Measurements from ENCODE around the gene FAM9C. TPM values are rescaled to one million over a fixed set of nuclear protein-coding genes. Genes with fewer than 3 reads are reported as not detected.

Gene FAM9C
- total and polyA plus RNA-seq, 2 of the 4 experiments (the other 2 are of a cell fraction), result not detected

- H3K4me2 ChIP-seq (ENCODE audit: low read depth, low read length), result no peak overlapping the region
- H3K79me1 ChIP-seq (ENCODE audit: low read depth in 1 of 2, low read length in 2 of 2), result no peaks in the 10 kb centered on the region
- no peak overlapping the region for H3K56ac ChIP-seq (ENCODE audit: extremely low read depth, insufficient read depth, low read length)
- no peaks in the 10 kb centered on the region for H3K9me3 ChIP-seq (ENCODE audit: control insufficient read depth, insufficient read depth, low read length)
- 0 out of 2 replicates have a peak, but pooled peaks cover 2% of the 10 kb centered on the region for H3K4me1 ChIP-seq (ENCODE audit: control insufficient read depth, insufficient read depth, low read length)
- no peak for DNase-seq
- H3K27me3 ChIP-seq (ENCODE audit: control insufficient read depth, insufficient read depth, low read length), result no peaks in the 10 kb centered on the region
- no peak overlapping the region for H2BK15ac ChIP-seq (ENCODE audit: low read depth, low read length)
- H3K18ac ChIP-seq (ENCODE audit: low read depth, low read length), result no peak overlapping the region; the same call in 1 of the 2 replicates
- no peak overlapping the region for H2BK5ac ChIP-seq (ENCODE audit: low read depth, low read length, poor library complexity, severe bottlenecking)
- POLR2A ChIA-PET (ENCODE audit: unreplicated experiment), result no interaction called here
- in situ Hi-C loops (cut with MboI; ENCODE audit: low sequenced_read_pairs) (no loop called here), dilution Hi-C loops (cut with HindIII; ENCODE audit: low sequenced_read_pairs, unreplicated experiment) (no loop called here), intact Hi-C loops (cut with micrococcal nuclease) (no loop called here)
- no peaks in the 10 kb centered on the region for H3K36me3 ChIP-seq (ENCODE audit: control insufficient read depth, insufficient read depth, low read length)
- WGBS, 2 experiments (ENCODE audit: extremely low coverage in 2 of 2, insufficient read length in 1 of 2), result no CpG with 5 or more reads among the region's 5 CpGs
- H3K14ac ChIP-seq (replicated peaks; ENCODE audit: low read depth, low read length), result no peak overlapping the region
- H2BK120ac ChIP-seq (ENCODE audit: low read depth, low read length), result no peak overlapping the region
- no peak overlapping the region for H3K4me3 ChIP-seq (ENCODE audit: insufficient read depth, low read depth, low read length)
- H3K23ac ChIP-seq (ENCODE audit: low read depth, low read length), result no peak overlapping the region
- no peaks in the 10 kb centered on the region for H4K20me1 ChIP-seq (ENCODE audit: insufficient read depth, low read length)
- no peak overlapping the region for H4K91ac ChIP-seq (ENCODE audit: insufficient read depth, low read depth, low read length)
- no peak overlapping the region for H2AK5ac ChIP-seq (ENCODE audit: low read depth, low read length)
- H3K9ac ChIP-seq (ENCODE audit: low read depth, low read length), result no peak overlapping the region
- H2BK20ac ChIP-seq (ENCODE audit: low read depth, low read length), result no peak overlapping the region
- H4K5ac ChIP-seq (ENCODE audit: low read depth, low read length), result no peak overlapping the region
- no peak overlapping the region for H2AFZ ChIP-seq (replicated peaks; ENCODE audit: low read length, poor library complexity)
- H3K9me1 ChIP-seq (ENCODE audit: insufficient read depth, low read length), result no peaks in the 10 kb centered on the region
- H3K4ac ChIP-seq (ENCODE audit: low read depth, low read length), result no peak overlapping the region
- CTCF ChIA-PET, result no interaction called here
- BruUV-seq (replicated peaks), result no TSS peak
- ATAC-seq (ENCODE audit: low read depth), result no peak
- H4K8ac ChIP-seq (ENCODE audit: low read depth in 2 of 2, low read length in 2 of 2), result no peak overlapping the region
- TF ChIP-seq CHD1 (IDR thresholded peaks at IDR 0.05; ENCODE audit: low read depth, low read length), result no peak
- TF ChIP-seq SMC3 (IDR thresholded peaks at IDR 0.05; ENCODE audit: low read depth, low read length), result no peak
- TF ChIP-seq, protein P1, sequence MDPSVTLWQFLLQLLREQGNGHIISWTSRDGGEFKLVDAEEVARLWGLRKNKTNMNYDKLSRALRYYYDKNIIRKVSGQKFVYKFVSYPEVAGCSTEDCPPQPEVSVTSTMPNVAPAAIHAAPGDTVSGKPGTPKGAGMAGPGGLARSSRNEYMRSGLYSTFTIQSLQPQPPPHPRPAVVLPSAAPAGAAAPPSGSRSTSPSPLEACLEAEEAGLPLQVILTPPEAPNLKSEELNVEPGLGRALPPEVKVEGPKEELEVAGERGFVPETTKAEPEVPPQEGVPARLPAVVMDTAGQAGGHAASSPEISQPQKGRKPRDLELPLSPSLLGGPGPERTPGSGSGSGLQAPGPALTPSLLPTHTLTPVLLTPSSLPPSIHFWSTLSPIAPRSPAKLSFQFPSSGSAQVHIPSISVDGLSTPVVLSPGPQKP (IDR thresholded peaks at IDR 0.05; ENCODE audit: borderline replicate concordance, low read depth, low read length), result no peak
- TF ChIP-seq FOS (IDR thresholded peaks at IDR 0.05; ENCODE audit: low read depth, low read length), result no peak
- TF ChIP-seq RAD21 (IDR thresholded peaks at IDR 0.05; ENCODE audit: low read length), result no peak
- TF ChIP-seq, protein P2, sequence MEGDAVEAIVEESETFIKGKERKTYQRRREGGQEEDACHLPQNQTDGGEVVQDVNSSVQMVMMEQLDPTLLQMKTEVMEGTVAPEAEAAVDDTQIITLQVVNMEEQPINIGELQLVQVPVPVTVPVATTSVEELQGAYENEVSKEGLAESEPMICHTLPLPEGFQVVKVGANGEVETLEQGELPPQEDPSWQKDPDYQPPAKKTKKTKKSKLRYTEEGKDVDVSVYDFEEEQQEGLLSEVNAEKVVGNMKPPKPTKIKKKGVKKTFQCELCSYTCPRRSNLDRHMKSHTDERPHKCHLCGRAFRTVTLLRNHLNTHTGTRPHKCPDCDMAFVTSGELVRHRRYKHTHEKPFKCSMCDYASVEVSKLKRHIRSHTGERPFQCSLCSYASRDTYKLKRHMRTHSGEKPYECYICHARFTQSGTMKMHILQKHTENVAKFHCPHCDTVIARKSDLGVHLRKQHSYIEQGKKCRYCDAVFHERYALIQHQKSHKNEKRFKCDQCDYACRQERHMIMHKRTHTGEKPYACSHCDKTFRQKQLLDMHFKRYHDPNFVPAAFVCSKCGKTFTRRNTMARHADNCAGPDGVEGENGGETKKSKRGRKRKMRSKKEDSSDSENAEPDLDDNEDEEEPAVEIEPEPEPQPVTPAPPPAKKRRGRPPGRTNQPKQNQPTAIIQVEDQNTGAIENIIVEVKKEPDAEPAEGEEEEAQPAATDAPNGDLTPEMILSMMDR (conservative IDR thresholded peaks at IDR 0.05; ENCODE audit: low read depth, low read length), result no peak
- TF ChIP-seq USF2 (IDR thresholded peaks at IDR 0.05; ENCODE audit: low read depth, low read length), result no peak
- no peak for TF ChIP-seq POLR2A (IDR thresholded peaks at IDR 0.05; ENCODE audit: low read depth, low read length)
- TF ChIP-seq MAFK (IDR thresholded peaks at IDR 0.05; ENCODE audit: low read depth, low read length), result no peak
- no peak for TF ChIP-seq MXI1 (IDR thresholded peaks at IDR 0.05; ENCODE audit: borderline replicate concordance, low read depth, low read length)
- no peak for TF ChIP-seq RCOR1 (IDR thresholded peaks at IDR 0.05; ENCODE audit: insufficient replicate concordance, low read length)
- TF ChIP-seq MAZ (IDR thresholded peaks at IDR 0.05; ENCODE audit: borderline replicate concordance, low read depth, low read length), result no peak
- TF ChIP-seq CEBPB (IDR thresholded peaks at IDR 0.05; ENCODE audit: low read depth, low read length), result no peak
- TF ChIP-seq BHLHE40 (IDR thresholded peaks at IDR 0.05; ENCODE audit: low read depth, low read length), result no peak
- TF ChIP-seq RFX5 (IDR thresholded peaks at IDR 0.05; ENCODE audit: low read depth, low read length), result no peak
- no peak for TF ChIP-seq NFE2L2 (IDR thresholded peaks at IDR 0.05; ENCODE audit: low read depth, low read length)
- no peak overlapping the region for H3K27ac ChIP-seq (ENCODE audit: insufficient read depth, low read length)
- no peak overlapping the region for H2AK9ac ChIP-seq (replicated peaks; ENCODE audit: low read depth, low read length, poor library complexity)
Measured at GRCh38 chrX:13088156-13088487, 43.7 kb upstream of the FAM9C start.
